GM12878 (cell line): ENCODE measurements around the gene GDF15. TPM values are rescaled to one million over a fixed set of nuclear protein-coding genes. Genes with fewer than 3 reads are reported as not detected.

Experiments
- ATAC-seq: fragments of 200-7000 bp; cut with Tn5 transposase; 3 replicates; pipeline ENCODE4 v1.9.1; 2020; ENCODE audit warnings: mild to moderate bottlenecking, moderate library complexity
- BruUV-seq: library from RNA; stranded (reverse); fragments of 400-500 nt; replicated peaks from 2 replicates; lab custom pipeline; 2021; lab: Mats Ljungman, UMichigan
- CTCF ChIA-PET: fragments of 300-600 bp; sonication (Branson Sonifier 250); formaldehyde crosslinking; extraction: SDS; loops from one replicate; lab custom pipeline; 2021; ENCODE audit warnings: inconsistent platforms; lab: Yijun Ruan, JAX
- POLR2A ChIA-PET: fragments of 350-600 bp; formaldehyde crosslinking; extraction: SDS; loops from one replicate; lab custom pipeline; 2021; ENCODE audit warnings: inconsistent platforms; lab: Charles Lee
- RAD21 ChIA-PET: fragments of 300-600 bp; sonication (Branson Sonifier 250); formaldehyde crosslinking; loops from one replicate; lab custom pipeline; 2023; ENCODE audit warnings: antibody characterized with exemption; ENCODE audit not compliant: unreplicated experiment; lab: Charles Lee
- SMC1A ChIA-PET: fragments of 300-600 bp; sonication (Branson Sonifier 250); formaldehyde crosslinking; loops from one replicate; lab custom pipeline; 2023; ENCODE audit not compliant: unreplicated experiment, uncharacterized antibody; lab: Charles Lee
- DNase-seq: peaks from one replicate; pipeline ENCODE4 v3.0.0-alpha.2; 2011; ENCODE audit warnings: low read depth, low spot score
- FAIRE-seq: peaks from 3 replicates; lab custom pipeline; 2011; peaks lifted over from hg19 to GRCh38; lab: Jason Lieb, UNC
- H2AFZ ChIP-seq: 2 replicates; pipeline ENCODE4 v1.6.0; 2011; ENCODE audit warnings: low read depth, low read length, control low read depth; ENCODE audit not compliant: control insufficient read depth
- H3K27ac ChIP-seq: 2 replicates; pipeline ENCODE4 v1.5.1; 2011; ENCODE audit warnings: control low read depth; ENCODE audit not compliant: control insufficient read depth, insufficient read depth
- H3K27me3 ChIP-seq, 2 experiments: replicated peaks in 1 of 2; 2 replicates each; pipeline versions ENCODE4 v1.6.0 to v1.6.1; 2011; ENCODE audit warnings: low read length in 1 of 2; ENCODE audit not compliant: control insufficient read depth in 2 of 2, insufficient read depth in 2 of 2
- H3K36me3 ChIP-seq, 2 experiments: 2 replicates each; pipeline ENCODE4 v1.5.1; 2011; ENCODE audit warnings: low read length in 1 of 2; ENCODE audit not compliant: control insufficient read depth in 2 of 2, insufficient read depth in 2 of 2
- H3K4me1 ChIP-seq: 2 replicates; pipeline ENCODE4 v1.6.1; 2011; ENCODE audit warnings: mild to moderate bottlenecking, low read length, moderate library complexity, mixed read lengths; ENCODE audit not compliant: control insufficient read depth, insufficient read depth
- H3K4me2 ChIP-seq: 2 replicates; pipeline ENCODE4 v1.6.0; 2011; ENCODE audit warnings: control low read depth; ENCODE audit not compliant: control insufficient read depth, insufficient read depth
- H3K4me3 ChIP-seq: fragments of 200-600 bp; sonication (generic); 2 replicates; pipeline ENCODE4 v1.5.1; 2016
- H3K79me2 ChIP-seq: 2 replicates; pipeline ENCODE4 v1.6.0; 2011; ENCODE audit warnings: low read length; ENCODE audit not compliant: control insufficient read depth, insufficient read depth
- H3K9ac ChIP-seq: 2 replicates; pipeline ENCODE4 v1.8.0; 2011; ENCODE audit warnings: low read length, control low read depth, mixed read lengths; ENCODE audit not compliant: control insufficient read depth, insufficient read depth
- H3K9me3 ChIP-seq: replicated peaks from 3 replicates; pipeline ENCODE4 v1.5.1; 2011; ENCODE audit warnings: mild to moderate bottlenecking, low read length; ENCODE audit not compliant: control insufficient read depth, insufficient read depth
- H4K20me1 ChIP-seq: 2 replicates; pipeline ENCODE4 v1.6.0; 2011; ENCODE audit not compliant: control insufficient read depth, insufficient read depth
- CUX1 ChIP-seq: IDR thresholded peaks from 2 replicates; pipeline ENCODE4 v1.6.1; 2012; ENCODE audit warnings: improper control_type of control experiment, low read depth, low read length; ENCODE audit not compliant: insufficient replicate concordance
- EGR1 ChIP-seq, 2 experiments: IDR thresholded peaks; 1 replicate in 1 of 2; 2 replicates in 1 of 2; pipeline ENCODE4 v1.6.1; 2011 to 2012; ENCODE audit warnings: low read depth in 2 of 2, low read length in 2 of 2, borderline replicate concordance in 1 of 2, mild to moderate bottlenecking in 1 of 2, moderate library complexity in 1 of 2
- GATAD2B ChIP-seq: fragments of 450-650 bp; conservative IDR thresholded peaks from 2 replicates; pipeline ENCODE4 v1.6.1; 2017; ENCODE audit warnings: low read depth, mild to moderate bottlenecking, moderate library complexity
- IKZF1 ChIP-seq: fragments of 450-650 bp; conservative IDR thresholded peaks from 2 replicates; pipeline ENCODE4 v1.6.1; 2017; ENCODE audit warnings: antibody characterized with exemption, mild to moderate bottlenecking
- LARP7 ChIP-seq: fragments of 450-650 bp; IDR thresholded peaks from 2 replicates; pipeline ENCODE4 v1.6.1; 2017; ENCODE audit warnings: mild to moderate bottlenecking
- NFYA ChIP-seq: IDR thresholded peaks from 2 replicates; pipeline ENCODE4 v1.6.1; 2011; ENCODE audit warnings: low read depth, mild to moderate bottlenecking, low read length, improper control_type of control experiment, borderline replicate concordance
- NR2C1 ChIP-seq: fragments of 450-650 bp; IDR thresholded peaks from 2 replicates; pipeline ENCODE4 v1.6.1; 2017; ENCODE audit warnings: antibody characterized with exemption, mild to moderate bottlenecking, moderate library complexity
- NR2F1 ChIP-seq: fragments of 450-650 bp; conservative IDR thresholded peaks from 2 replicates; pipeline ENCODE4 v1.6.1; 2017; ENCODE audit warnings: mild to moderate bottlenecking
- PAX8 ChIP-seq: fragments of 450-650 bp; IDR thresholded peaks from 2 replicates; pipeline ENCODE4 v1.6.1; 2017; ENCODE audit warnings: mild to moderate bottlenecking, moderate library complexity
- RAD21 ChIP-seq: IDR thresholded peaks from 2 replicates; pipeline ENCODE4 v1.6.1; 2011; ENCODE audit warnings: mild to moderate bottlenecking, low read depth, low read length, moderate library complexity; ENCODE audit not compliant: insufficient read depth
- RB1 ChIP-seq: fragments of 450-650 bp; formaldehyde crosslinking; IDR thresholded peaks from 2 replicates; pipeline ENCODE4 v1.6.1; 2017; ENCODE audit warnings: mild to moderate bottlenecking, borderline replicate concordance
- RBBP5 ChIP-seq: fragments of 200-600 bp; sonication (generic); conservative IDR thresholded peaks from 2 replicates; pipeline ENCODE4 v1.6.1; 2016
- SIN3A ChIP-seq: IDR thresholded peaks from 2 replicates; pipeline ENCODE4 v1.6.1; 2012; ENCODE audit warnings: low read depth, low read length, improper control_type of control experiment
- SIX5 ChIP-seq: IDR thresholded peaks from 2 replicates; pipeline ENCODE4 v1.6.1; 2011; ENCODE audit warnings: mild to moderate bottlenecking, low read depth, low read length, moderate library complexity; ENCODE audit not compliant: severe bottlenecking
- SMARCA5 ChIP-seq: fragments of 450-650 bp; IDR thresholded peaks from 2 replicates; pipeline ENCODE4 v1.6.1; 2017; ENCODE audit warnings: mild to moderate bottlenecking
- SREBF2 ChIP-seq: IDR thresholded peaks from 2 replicates; pipeline ENCODE4 v1.6.1; 2012; ENCODE audit warnings: mild to moderate bottlenecking, low read length
- SRF ChIP-seq, 2 experiments: IDR thresholded peaks; 2 replicates each; pipeline ENCODE4 v1.6.1; 2011; ENCODE audit warnings: low read depth in 2 of 2, low read length in 2 of 2, mild to moderate bottlenecking in 1 of 2, moderate library complexity in 1 of 2
- TCF7 ChIP-seq: IDR thresholded peaks from 2 replicates; pipeline ENCODE4 v1.6.1; 2014; ENCODE audit warnings: antibody characterized with exemption, borderline replicate concordance
- ZBED1 ChIP-seq: IDR thresholded peaks from 2 replicates; pipeline ENCODE4 v1.6.1; 2016; ENCODE audit warnings: borderline replicate concordance
- ZNF207 ChIP-seq: fragments of 450-650 bp; IDR thresholded peaks from 2 replicates; pipeline ENCODE4 v1.6.1; 2014; ENCODE audit warnings: antibody characterized with exemption, mild to moderate bottlenecking, borderline replicate concordance
- WGBS: methylation state at CpG from one replicate; pipeline ENCODE4 v1.1.6; 2016; ENCODE audit warnings: low lambda C conversion rate; ENCODE audit not compliant: insufficient replicate concordance, insufficient coverage; ENCODE audit errors: missing lambda C conversion rate; 5-methylcytosine and 5-hydroxymethylcytosine counted together
- in situ Hi-C: fragments of 300-500 bp; cut with MboI; formaldehyde crosslinking; loops from 9 replicates; pipeline ENCODE4 v1.14.3; 2018; ENCODE audit warnings: mixed read lengths
- intact Hi-C: fragments of 100-400 bp; cut with micrococcal nuclease; formaldehyde crosslinking; loops from one replicate; pipeline ENCODE4 v1.14.2; 2022; ENCODE audit not compliant: unreplicated experiment
- polyA plus RNA-seq, 11 experiments: library from polyadenylated mRNA; depleted of rRNA in 4 of 11; unstranded in 6 of 11; stranded (reverse) in 5 of 11; fragments of >200 nt; fragmentation: Nextera tagmentation in 4 of 11; fragmentation: Illumina TruSeq in 1 of 11; extraction: Ambion mirVana in 4 of 11; extraction: Trizol in 1 of 11; gene quantifications; 1 replicate in 1 of 11; 2 replicates in 10 of 11; pipeline versions ENCODE4 v1.2.1 to v1.2.3, GENCODE V29; 2011 to 2016; ENCODE audit warnings: inconsistent platforms in 2 of 11, missing spikeins in 2 of 11, low read depth in 1 of 11
- total RNA-seq, 4 experiments: library from RNA; depleted of rRNA in 3 of 4; stranded (reverse); fragments of >200 nt in 3 of 4; fragmentation: Illumina TruSeq in 1 of 4; extraction: Trizol in 1 of 4; gene quantifications; 2 replicates each; pipeline versions ENCODE4 v1.2.1 to v1.2.3, GENCODE V29; 2013 to 2021

Gene GDF15
- total and polyA plus RNA-seq, 10 of the 15 experiments (the other 5 are each of a cell fraction or from before 2014, with no cell fraction given) = 0.11 to 3.6 (median 1.6) TPM; not detected in 1

- Histone ChIP-seq H3K4me1 (peaks cover 37% of the 10 kb centered on the region), H3K9me3 (no peaks in the 10 kb centered on the region; the same call in 2 of the 3 replicates), H3K27ac (peak overlapping the region; percentile 84), H3K27me3 (no peaks in the 10 kb centered on the region), H4K20me1 (no peaks in the 10 kb centered on the region; the same call in 1 of the 2 replicates), H3K9ac (peak overlapping the region; percentile 81), H3K4me3 (peak overlapping the region; percentile 78), H3K79me2 (peaks cover 8% of the 10 kb centered on the region), H3K36me3 (peaks cover 0 to 4% of the 10 kb centered on the region in 2 experiments; a peak in 3 of 4 replicates), H2AFZ (peak overlapping the region; percentile 48), H3K4me2 (peak overlapping the region; percentile 97)
- ChIA-PET RAD21 (no interaction called here), CTCF (no interaction called here), SMC1A (no interaction called here), POLR2A (interaction anchor here (0.6 to 1.4 kb wide), 3 partner anchors 15 to 155 kb away, joined by 3 read pairs; no protein-coding TSS in a partner anchor)
- intact Hi-C loops = no loop called here
- BruUV-seq = no TSS peak
- ATAC-seq (peak; percentile 55), DNase-seq (no peak), FAIRE-seq (peak; percentile 59)
- in situ Hi-C loops = no loop called here
- WGBS = 6% methylated on average over 50 of the region's 59 CpGs
- TF ChIP-seq RAD21 (no peak), RB1 (0 out of 2 replicates have a peak, but pooled peaks have one; percentile 82), SIN3A (no peak), PAX8 (no peak), RBBP5 (no peak), SIX5 (no peak), TCF7 (no peak), CUX1 (no peak), ZBED1 (no peak), SMARCA5 (0 out of 2 replicates have a peak, but pooled peaks have one; percentile 75), EGR1 (IDR thresholded peaks at IDR 0.05; ENCODE audit: borderline replicate concordance in 1 of 2, low read depth in 2 of 2, low read length in 2 of 2) (peak; percentile 92 to 99), SRF (IDR thresholded peaks at IDR 0.05; ENCODE audit: low read depth in 2 of 2, low read length in 2 of 2) (no peak), NR2C1 (no peak), SREBF2 (no peak), IKZF1 (no peak; the same call in none of the 2 replicates), NR2F1 (peak; percentile 36; the same call in 1 of the 2 replicates), NFYA (no peak), GATAD2B (peak; percentile 86), LARP7 (no peak; the same call in none of the 2 replicates), ZNF207 (peak; percentile 75; the same call in 1 of the 2 replicates)
Measured at GRCh38 chr19:18433015-18433691, 47.2 kb downstream of the GDF15 start.
